ENCODE measurements around the gene SEZ6.

- TF ChIP-seq, protein P1, sequence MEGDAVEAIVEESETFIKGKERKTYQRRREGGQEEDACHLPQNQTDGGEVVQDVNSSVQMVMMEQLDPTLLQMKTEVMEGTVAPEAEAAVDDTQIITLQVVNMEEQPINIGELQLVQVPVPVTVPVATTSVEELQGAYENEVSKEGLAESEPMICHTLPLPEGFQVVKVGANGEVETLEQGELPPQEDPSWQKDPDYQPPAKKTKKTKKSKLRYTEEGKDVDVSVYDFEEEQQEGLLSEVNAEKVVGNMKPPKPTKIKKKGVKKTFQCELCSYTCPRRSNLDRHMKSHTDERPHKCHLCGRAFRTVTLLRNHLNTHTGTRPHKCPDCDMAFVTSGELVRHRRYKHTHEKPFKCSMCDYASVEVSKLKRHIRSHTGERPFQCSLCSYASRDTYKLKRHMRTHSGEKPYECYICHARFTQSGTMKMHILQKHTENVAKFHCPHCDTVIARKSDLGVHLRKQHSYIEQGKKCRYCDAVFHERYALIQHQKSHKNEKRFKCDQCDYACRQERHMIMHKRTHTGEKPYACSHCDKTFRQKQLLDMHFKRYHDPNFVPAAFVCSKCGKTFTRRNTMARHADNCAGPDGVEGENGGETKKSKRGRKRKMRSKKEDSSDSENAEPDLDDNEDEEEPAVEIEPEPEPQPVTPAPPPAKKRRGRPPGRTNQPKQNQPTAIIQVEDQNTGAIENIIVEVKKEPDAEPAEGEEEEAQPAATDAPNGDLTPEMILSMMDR (IDR thresholded peaks at IDR 0.05 in 4 of 5, conservative IDR thresholded peaks at IDR 0.05 in 1 of 5): no peak
- TF ChIP-seq POLR2A (IDR thresholded peaks at IDR 0.05): no peak
These were observed 8.9 kb upstream of the SEZ6 start for GRCh38 chr17:29014716-29015115.

Measured in gastrocnemius medialis (tissue), 4 donors.